Nephron progenitor cell (in vitro differentiated cells): Measurements from ENCODE around the gene PRDM11.

Experiments
- DNase-seq: peaks from one replicate; pipeline ENCODE4 v3.0.0; 2021
- H3K27ac Mint-ChIP-seq: 2 replicates; pipeline ENCODE4 v1.8.0; 2021; ENCODE audit warnings: mild to moderate bottlenecking, moderate library complexity, mixed read lengths
- H3K27me3 Mint-ChIP-seq: 2 replicates; pipeline ENCODE4 v1.8.0; 2021; ENCODE audit warnings: mild to moderate bottlenecking, low read depth, mixed read lengths; ENCODE audit not compliant: poor library complexity
- H3K36me3 Mint-ChIP-seq: 2 replicates; pipeline ENCODE4 v1.8.0; 2021; ENCODE audit warnings: low read depth, mixed read lengths
- H3K4me1 Mint-ChIP-seq: 2 replicates; pipeline ENCODE4 v1.8.0; 2021; ENCODE audit warnings: mixed read lengths
- H3K4me3 Mint-ChIP-seq: 2 replicates; pipeline ENCODE4 v1.8.0; 2021; ENCODE audit warnings: mild to moderate bottlenecking, moderate library complexity, mixed read lengths
- H3K9me3 Mint-ChIP-seq: 2 replicates; pipeline ENCODE4 v1.8.0; 2021; ENCODE audit warnings: mild to moderate bottlenecking, moderate library complexity, mixed read lengths
- TF ChIP-seq, protein P1 (sequence below): fragments of 200-600 bp; sonication (generic); IDR thresholded peaks from 2 replicates; pipeline ENCODE4 v1.5.0; 2021; ENCODE audit warnings: antibody characterized with exemption

Gene PRDM11

DNA sequence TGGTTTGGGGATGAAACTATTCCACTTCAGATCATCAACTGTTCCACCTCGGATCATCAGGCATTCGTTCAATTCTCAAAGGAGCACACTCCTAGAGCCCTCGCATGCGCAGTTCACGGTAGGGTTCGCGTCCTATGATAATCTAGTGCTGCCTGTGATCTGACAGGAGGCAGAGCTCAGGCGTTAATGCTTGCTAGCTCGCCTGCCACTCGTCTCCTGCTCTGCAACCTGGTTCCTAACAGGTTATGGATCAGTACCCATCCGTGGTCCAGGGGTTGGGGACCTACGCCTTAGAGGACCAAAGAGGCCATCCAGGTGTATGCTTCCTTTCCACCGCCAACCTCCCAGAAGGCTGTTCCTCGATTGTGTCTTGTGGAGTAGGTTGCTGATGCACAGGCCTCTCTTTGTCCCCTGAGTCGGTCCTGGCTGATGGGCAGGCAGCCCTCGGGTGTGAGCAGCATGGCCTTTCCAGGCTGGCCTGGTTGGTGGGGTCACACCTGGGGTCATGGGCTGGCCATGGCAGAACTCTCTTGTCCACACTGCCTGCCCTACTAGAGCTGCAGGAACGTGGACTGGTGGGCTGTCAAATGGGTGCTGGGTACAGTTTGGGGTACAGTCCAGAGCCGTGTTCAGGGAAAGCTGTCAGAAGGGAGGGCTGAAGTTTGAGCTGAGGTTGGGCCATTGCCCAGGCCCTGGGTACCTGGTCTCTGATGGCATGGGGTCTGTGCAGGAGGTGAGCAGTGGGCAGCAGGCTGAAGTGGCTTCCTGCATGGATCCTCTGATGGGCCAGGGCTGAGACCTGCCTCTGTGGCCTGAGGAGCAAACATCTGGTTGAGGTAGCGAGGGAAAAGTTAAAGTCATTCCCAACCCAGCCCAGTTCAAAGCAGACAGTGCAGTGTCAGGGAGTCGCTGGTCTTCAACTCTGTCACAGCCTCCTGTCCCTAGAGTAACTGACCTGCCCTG lies 11.1 kb downstream of the PRDM11 start:
- Mint-ChIP-seq H3K36me3 (no peaks in the 10 kb centered on the region), H3K4me3 (peak overlapping the region; percentile 22), H3K27ac (peak overlapping the region; percentile 96), H3K4me1 (peaks cover 42% of the 10 kb centered on the region), H3K27me3 (no peaks in the 10 kb centered on the region), H3K9me3 (no peaks in the 10 kb centered on the region)
- no peak for DNase-seq
- TF ChIP-seq, protein P1, sequence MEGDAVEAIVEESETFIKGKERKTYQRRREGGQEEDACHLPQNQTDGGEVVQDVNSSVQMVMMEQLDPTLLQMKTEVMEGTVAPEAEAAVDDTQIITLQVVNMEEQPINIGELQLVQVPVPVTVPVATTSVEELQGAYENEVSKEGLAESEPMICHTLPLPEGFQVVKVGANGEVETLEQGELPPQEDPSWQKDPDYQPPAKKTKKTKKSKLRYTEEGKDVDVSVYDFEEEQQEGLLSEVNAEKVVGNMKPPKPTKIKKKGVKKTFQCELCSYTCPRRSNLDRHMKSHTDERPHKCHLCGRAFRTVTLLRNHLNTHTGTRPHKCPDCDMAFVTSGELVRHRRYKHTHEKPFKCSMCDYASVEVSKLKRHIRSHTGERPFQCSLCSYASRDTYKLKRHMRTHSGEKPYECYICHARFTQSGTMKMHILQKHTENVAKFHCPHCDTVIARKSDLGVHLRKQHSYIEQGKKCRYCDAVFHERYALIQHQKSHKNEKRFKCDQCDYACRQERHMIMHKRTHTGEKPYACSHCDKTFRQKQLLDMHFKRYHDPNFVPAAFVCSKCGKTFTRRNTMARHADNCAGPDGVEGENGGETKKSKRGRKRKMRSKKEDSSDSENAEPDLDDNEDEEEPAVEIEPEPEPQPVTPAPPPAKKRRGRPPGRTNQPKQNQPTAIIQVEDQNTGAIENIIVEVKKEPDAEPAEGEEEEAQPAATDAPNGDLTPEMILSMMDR, result no peak

DNA sequence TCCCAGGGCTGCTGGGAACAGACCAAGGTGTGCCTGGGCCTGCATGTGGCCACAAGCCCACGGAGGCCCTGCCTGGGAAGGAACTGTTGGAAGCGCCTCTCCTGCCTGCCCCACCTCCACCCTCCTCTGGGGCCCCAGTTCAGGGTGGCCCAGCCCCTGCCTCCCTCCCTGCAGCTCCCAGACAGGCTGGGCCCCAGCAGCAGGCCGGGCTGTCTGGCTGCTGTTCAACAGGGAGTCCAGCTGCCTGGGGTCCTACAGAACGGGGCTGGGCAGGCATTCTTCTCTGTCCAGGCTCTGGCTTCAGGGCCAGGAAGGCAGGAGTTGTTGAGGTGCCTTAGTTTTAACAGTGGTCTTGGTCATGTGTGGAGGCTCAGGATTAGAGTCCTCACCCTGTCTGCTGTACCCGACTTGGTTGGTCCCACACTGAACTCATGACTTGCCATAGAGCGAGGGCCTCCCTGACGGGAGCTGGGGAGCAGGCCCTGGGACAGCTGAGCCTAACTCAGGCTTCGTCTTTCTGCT lies 11.8 kb downstream of the PRDM11 start:
- peak; percentile 43 for DNase-seq
- Mint-ChIP-seq H3K9me3 (no peaks in the 10 kb centered on the region), H3K27me3 (no peaks in the 10 kb centered on the region), H3K4me3 (no peak overlapping the region), H3K4me1 (peaks cover 42% of the 10 kb centered on the region), H3K27ac (peak overlapping the region; percentile 25), H3K36me3 (no peaks in the 10 kb centered on the region)
- TF ChIP-seq, protein P1, result no peak

DNA sequence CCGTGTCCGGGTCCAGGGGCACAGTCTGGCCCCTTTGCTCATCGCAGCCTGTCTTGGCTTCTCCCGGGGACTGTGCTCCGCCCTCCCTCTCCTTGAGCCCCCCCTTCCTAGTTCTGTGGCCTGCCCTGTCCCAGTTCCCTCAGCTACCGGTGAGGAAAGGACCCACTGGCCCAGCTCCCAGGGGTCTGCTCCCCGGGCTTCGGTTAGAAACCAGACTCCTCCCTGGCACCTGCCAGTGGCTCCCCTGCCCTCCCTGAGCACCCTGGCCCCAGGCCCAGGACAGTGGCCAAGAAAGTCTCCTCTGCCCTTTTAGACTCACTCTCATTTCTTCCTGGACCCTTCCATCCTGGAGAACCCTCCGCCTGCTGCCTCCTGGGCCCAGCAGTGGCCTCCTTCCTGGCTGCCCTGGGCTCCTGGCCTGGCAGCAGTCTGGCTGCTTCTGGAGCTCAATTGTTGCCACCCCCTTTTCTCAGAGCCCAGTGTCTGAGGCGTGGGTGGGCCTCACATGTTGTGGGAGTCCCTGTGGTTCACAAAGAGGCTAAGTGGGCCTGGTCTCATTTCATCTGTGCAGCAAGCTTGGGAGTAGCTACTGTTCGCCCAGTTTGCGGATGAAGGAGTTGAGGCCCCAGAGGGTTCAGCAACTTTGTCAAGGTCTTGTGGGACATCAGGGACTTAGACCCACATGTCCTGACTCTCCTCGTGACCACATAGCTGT lies 12.6 kb downstream of the PRDM11 start:
- Mint-ChIP-seq H3K27ac (no peak overlapping the region), H3K4me1 (peaks cover 42% of the 10 kb centered on the region)

DNA sequence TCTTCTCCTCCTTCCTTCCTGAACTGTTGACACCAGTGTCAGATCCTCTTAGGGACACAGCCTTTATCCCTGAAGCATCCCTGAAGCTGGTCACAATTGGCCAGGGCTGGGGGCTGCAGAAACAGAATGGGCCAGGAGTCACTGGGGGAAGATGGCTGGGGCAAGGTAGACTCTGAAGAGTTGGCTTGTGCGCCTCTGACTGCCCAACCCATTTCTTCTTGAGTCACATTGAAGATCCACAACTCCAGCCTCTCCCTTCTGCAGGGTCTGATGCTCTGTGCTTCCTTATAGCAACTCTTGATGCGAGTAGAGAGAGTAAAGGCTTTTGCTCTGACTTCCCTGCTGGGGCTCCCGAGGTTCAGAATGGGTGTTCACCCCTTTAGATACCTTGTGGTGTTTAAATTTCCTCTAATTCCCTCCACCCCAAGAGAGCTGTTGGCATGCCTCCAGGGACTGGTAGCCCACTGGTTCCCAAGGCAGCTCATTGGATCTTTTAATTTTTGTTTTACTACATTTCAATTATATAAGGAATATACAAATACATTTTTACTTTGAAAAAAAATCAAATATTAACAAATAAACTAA lies 13.4 kb downstream of the PRDM11 start:
- H3K4me3 Mint-ChIP-seq, result no peak overlapping the region
- H3K27me3 Mint-ChIP-seq, result no peaks in the 10 kb centered on the region
- no peaks in the 10 kb centered on the region for H3K9me3 Mint-ChIP-seq

More for the DNA sequence above, 12.6 kb downstream of the PRDM11 start:
- no peaks in the 10 kb centered on the region for H3K36me3 Mint-ChIP-seq
- H3K27me3 Mint-ChIP-seq, result no peaks in the 10 kb centered on the region
- no peak overlapping the region for H3K4me3 Mint-ChIP-seq
- H3K9me3 Mint-ChIP-seq, result no peaks in the 10 kb centered on the region
- no peak for DNase-seq
- TF ChIP-seq, protein P1, result no peak

DNA sequence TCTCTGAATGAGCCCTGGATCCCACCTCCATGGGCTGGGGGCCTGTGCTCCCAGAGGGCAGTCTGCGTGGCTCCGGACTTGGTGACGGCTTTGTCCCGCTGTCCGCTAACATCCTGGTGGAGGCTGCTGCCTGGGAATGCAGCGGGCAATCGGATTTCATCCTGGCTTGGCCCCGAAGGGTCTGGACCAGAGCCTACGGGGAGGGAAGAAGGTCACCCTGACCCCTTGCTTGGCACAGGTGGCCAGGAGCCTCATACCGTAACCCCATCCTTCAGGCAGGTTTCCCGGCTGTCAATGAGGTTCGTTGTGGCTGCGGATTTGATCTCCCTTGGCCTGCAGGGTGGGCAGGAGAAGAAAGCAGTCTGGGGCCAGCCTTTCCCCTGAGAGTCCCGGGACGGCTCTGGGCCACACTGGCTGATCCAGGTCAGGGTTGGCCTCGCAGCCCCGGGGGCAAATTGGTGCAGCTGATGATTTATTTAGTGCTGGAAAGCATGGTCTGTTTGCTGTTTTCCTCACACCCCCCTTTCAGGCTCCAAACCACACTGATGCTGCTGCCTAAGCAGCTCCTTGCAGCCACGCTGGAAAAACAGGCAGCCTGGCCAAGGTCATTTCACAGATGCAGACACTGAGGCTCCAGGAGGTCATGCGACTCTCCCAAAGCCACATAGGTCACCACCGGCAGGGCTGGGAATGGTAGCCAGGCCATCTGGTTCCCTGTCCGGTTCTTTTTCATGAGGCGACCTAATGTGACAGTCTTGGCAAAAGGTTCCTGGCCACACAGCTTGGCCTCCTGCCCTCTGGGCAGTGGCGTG lies 15.0 kb downstream of the PRDM11 start:
- peaks cover 34% of the 10 kb centered on the region for H3K4me1 Mint-ChIP-seq
- no peak for DNase-seq
- H3K36me3 Mint-ChIP-seq, result no peaks in the 10 kb centered on the region
- TF ChIP-seq, protein P1, result no peak
- H3K27ac Mint-ChIP-seq, result no peak overlapping the region
- no peak overlapping the region for H3K4me3 Mint-ChIP-seq
- H3K27me3 Mint-ChIP-seq, result no peaks in the 10 kb centered on the region
- H3K9me3 Mint-ChIP-seq, result no peaks in the 10 kb centered on the region

More for the DNA sequence above, 13.4 kb downstream of the PRDM11 start:
- H3K27ac Mint-ChIP-seq, result no peak overlapping the region
- TF ChIP-seq, protein P1, result no peak
- no peak for DNase-seq
- H3K4me1 Mint-ChIP-seq, result peaks cover 38% of the 10 kb centered on the region
- no peaks in the 10 kb centered on the region for H3K36me3 Mint-ChIP-seq
